ENCODE data around the gene GALNTL6.

DNA sequence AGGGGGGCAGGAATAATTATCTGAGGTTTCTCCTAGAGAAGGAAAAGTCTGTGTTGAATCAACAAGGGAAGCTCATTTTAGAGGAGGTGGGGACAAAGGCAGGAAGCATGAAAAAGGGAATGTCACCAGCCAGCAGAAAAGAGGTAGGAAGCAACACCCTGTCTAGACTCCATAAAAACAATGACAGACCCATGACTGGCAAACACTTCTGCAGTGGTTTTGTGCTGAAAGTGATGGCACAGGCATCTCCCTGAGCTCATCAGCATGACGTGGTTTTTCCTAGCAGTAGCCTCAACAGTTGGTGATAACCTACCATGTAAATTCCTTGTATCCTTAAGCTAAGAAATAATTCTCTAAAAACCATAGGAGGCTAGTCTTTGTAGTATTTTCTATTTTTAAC is 1244.7 kb downstream of the GALNTL6 start:
- TF ChIP-seq YY1 (IDR thresholded peaks at IDR 0.05; ENCODE audit: insufficient read depth, insufficient read length) (no peak), ZNF274 (IDR thresholded peaks at IDR 0.05; ENCODE audit: low read depth, low read length) (no peak)
